NCI-H748 treated with DMSO at 0.1 percent for 48 hours (cell line): Measurements from ENCODE around the gene CNTN5.
"Not testable (repeated sequence)": the region's sequence is repeated elsewhere in the genome, so short reads cannot be mapped to it uniquely, and the experiment has no call there.

ENCODE experiments used
- DNase-seq: peaks from one replicate; lab custom pipeline; 2025; lab: John Stamatoyannopoulos, UW

Gene CNTN5

GRCh38 chr11:99020352-99021225, at the start of gene CNTN5:
Gene CNTN5, plus strand, starts transcription at chr11:99020949.
- DNase-seq: peak; percentile 85

DNA sequence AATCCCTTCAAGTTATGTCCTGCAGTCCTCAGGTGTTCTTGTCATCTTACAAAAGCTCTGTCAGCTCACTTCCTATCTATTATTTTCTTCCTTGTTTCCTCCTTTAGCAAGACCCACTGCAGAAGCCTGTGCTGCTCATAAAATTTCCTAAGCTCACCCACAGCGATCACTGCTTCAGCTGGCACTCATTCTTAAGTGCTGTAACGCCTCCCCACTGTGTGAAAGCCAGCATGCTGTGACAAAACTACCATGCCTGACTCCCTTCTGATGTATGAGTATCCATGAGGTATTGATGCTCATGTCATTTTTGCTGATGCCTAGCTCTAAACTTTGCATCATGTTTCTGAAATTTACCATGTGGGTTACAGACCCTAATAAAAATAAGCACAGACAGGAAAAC, 41.5 kb upstream of the CNTN5 start:
- DNase-seq: no peak

DNA sequence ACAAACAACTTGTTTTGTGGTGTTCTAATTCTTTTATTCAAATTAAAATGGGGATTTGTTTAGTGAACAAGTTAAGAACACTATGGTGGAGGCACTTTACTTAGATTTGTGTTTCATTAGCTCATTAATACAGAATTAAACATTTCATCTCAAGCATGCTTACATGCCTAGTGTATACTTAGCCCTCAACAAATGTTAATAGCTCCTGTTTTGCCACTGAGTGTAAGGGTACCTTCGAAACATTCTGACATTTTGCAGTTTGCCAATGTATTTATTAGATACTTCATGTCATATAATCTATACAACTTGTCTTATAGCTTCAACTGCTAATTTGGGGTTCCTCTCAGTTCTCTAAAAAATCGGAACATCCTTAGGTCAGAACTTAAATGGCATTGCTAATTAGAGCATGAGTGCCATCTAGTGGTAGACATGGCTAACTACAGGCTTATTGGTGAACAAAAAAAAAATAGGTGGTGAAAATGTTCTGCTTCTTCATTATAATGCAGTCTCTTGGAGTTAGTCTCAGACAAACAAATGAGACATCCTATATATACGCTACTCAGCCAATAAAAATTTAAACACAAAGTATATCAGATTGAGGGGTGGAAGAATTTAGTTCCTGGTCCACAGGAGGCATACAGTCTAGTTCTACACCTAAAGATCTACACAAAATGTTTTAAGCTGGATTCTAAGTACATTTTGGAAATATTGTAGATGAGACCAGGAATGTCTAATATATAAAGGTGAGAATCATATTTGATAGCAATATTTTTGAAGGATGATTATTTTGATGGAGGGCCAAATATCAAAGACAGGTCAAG, 4.9 kb upstream of the CNTN5 start:
- DNase-seq: peak; percentile 48

- peak; percentile 25 for DNase-seq
Measured at GRCh38 chr11:99019696-99020095, 1.1 kb upstream of the CNTN5 start.

- DNase-seq: no peak
Measured at GRCh38 chr11:99037057-99037456, 16.3 kb downstream of the CNTN5 start.

DNA sequence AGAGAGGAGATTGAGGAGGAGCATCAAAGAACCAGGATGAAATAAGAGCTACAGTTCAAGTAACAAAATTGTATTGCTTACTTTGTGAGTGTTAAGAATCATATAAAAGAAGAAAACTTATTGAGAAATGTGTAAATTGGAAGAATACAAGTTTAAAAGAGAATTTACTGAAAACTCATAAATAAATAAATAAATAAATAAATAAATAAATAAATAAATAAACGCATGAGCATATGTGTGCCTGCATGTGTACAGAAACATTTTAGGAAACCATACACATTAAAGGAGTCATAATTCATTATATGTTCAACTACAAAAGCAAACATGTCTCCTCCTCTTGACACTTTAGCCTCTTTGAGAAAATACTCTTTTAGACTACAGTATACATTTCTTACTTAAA, 42.6 kb downstream of the CNTN5 start:
- no peak for DNase-seq

- no peak for DNase-seq
Measured at GRCh38 chr11:99065121-99065520, 44.4 kb downstream of the CNTN5 start.

- peak; percentile 39 for DNase-seq
Measured at GRCh38 chr11:99066618-99067317, 46.0 kb downstream of the CNTN5 start.

- DNase-seq: no peak
Measured at GRCh38 chr11:99068832-99069231, 48.1 kb downstream of the CNTN5 start.

DNA sequence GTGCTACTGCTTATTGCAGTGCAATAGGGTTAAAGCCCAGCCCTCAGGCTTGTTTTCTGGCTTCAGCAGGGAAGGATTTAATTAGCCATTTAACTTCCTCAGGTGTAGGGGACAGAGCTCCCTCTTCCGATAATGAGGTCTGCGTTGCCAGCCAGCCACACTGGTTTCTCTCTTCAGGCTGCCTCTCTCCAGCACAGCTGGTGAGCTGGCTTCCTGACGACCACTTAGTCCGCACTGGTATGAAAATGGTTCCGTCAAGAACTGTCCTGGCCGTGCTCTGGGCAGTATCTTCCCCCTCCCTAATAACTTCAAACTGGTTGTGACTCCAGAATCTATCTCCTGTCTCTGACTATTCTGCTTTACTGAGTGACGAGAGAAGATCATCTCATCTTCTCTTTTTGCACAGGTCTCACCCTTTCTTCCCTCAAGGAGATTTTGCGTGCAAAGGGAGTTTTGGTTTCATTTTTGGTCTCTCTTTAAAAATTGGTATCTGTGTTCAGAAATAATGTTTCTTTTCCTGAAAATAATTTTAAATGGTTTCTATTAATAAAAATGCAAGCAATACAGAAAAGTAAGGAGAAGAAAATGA, 49.2 kb downstream of the CNTN5 start:
- peak; percentile 52 for DNase-seq

DNA sequence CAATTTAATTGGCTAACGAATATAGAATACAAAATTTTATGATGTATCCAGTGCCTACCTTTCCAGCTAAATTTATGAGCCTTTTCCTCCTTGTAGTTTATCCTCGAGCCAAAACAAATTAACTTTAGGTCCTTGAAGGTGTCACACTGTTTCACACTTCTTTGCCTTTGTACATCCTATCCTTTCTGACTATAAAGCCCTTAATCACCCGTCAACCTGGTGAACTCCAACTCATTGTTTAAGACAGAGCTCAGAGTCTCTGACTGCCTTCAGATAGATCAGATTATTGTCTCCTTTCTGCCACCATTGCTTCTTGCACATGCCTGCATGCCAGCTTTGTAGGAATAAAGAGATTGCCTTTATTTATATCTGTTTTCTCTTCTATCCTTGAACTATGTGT, 58.8 kb downstream of the CNTN5 start:
- DNase-seq: no peak

DNA sequence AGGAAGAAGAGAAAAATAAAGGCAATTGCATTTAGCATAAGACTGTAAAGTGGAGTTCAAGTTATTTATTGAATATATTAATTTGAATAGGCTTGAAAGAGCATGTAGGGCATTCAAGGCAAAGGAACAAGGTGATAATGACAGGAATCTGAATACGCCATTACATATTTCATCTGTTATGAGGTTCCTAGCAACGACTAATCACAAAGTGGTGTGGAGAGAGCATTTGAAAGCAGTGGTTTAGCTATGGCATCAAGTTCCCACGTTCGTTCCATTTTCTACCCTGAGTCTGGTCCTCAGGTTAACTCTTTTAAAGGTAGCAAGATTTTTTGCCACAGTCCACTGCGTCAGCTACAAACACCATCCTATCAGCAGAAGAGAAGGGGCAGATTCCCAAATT, 59.4 kb downstream of the CNTN5 start:
- DNase-seq: no peak

GRCh38 chr11:99098258-99098657, 77.5 kb downstream of the CNTN5 start:
- DNase-seq: no peak

DNA sequence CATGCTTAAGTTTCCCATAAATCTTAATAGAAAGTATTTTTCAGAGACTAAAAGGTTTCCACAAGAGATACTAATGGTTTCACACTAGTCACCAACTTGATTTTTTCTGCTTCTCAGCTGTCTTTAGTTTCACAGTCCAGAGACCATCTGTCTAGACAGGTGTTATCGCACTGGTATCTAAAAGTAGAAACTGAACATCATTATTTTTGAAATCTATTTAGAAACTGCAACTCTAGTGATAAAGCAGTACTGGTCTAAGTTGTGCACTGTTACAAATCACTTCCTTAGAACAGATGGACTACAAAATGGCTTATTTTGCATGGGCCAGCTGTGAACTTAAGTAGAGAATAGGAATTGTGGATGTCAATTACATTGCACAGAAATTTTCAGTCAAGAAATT, 78.0 kb downstream of the CNTN5 start:
- DNase-seq: no peak

DNA sequence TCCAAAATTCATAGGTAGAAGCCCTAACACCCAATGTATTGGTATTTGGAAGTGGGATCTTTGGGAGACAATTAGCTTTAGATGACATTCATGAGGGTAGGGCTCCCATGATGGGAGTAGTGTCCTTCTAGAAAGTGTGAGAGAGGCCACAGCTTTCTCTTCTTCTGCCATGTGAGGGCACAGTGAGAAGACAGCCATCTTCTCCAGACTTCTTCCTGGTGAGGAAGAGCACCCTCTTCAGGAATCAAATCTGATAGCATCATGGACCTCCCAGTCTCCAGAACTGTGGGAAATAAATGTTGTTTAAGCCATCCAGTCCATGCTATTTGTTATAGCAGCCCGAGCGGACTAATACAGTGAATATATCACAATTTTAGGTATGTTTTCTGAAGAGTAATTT, 96.9 kb downstream of the CNTN5 start:
- DNase-seq: no peak

- DNase-seq: not testable (repeated sequence)
Measured at GRCh38 chr11:99133862-99134261, 113.1 kb downstream of the CNTN5 start.

DNA sequence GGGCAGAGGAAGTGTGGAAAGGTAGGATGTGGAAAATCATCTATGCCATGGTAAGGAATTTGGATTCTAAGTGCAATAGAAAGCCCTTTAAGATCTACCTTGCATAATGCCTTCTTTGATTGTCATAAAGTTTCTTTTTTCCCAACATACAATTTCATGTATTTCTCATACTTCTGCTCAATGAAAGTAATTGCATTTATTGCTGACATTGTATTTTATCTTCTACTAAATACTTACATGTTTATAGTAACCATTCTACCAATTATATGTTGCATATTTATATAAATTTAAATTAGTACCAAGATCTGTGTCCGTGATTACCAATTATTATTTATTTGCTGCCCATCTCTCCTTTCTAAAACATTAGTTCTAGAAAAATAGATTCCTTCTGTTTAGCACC, 114.8 kb downstream of the CNTN5 start:
- no peak for DNase-seq

GRCh38 chr11:99142237-99142636, 121.5 kb downstream of the CNTN5 start:
- DNase-seq: no peak

- no peak for DNase-seq
Measured at GRCh38 chr11:99148352-99148751, 127.6 kb downstream of the CNTN5 start.

DNA sequence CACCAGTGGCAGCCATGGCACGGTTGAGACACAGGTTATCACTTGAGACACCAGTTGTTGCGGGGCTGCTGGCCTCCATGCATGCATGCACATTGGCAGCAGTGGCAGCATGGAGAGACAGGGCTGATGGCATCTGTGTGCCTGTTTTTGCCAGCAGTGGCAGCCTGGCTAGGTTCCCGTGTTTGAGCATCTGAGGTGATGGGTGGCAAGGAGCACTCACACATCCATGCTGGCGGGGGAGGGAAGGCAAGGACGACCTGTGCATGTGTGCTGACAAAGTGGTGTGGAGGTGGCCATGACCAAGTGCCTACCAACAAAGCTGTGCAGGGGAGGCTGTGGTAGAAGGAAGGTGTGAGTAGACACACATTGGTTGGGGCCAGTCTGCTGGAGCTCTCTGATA, 133.5 kb downstream of the CNTN5 start:
- no peak for DNase-seq

DNA sequence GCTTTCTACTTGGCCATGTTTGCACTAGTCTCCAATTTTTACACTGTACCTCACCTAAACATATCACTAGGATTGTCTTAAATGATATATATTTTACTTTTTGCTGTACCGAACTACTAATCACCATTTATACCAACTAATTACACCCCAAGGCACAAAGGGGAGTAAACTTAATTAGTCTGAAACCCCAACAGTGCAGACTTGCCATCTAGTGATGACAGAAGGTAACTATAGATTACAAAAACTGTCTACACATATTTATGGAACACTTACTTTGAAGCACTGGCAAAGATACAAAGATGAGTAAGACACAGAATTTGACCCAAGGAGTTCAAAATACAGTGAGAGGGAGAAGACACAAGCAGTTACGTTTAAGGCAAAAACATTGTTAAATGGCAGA, 139.7 kb downstream of the CNTN5 start:
- no peak for DNase-seq

- no peak for DNase-seq
Measured at GRCh38 chr11:99162819-99163218, 142.1 kb downstream of the CNTN5 start.
